GM19324 (cell line): ENCODE results near the gene FAM98C.
"Not testable (repeated sequence)": the region's sequence is repeated elsewhere in the genome, so short reads cannot be mapped to it uniquely, and the experiment has no call there.

Source experiments
- ATAC-seq: cut with Tn5 transposase; IDR thresholded peaks from one replicate; pipeline ENCODE4 v1.9.1; 2021; ENCODE audit warnings: mild to moderate bottlenecking, moderate library complexity; ENCODE audit not compliant: unreplicated experiment, low FRiP score

FAM98C gene

DNA sequence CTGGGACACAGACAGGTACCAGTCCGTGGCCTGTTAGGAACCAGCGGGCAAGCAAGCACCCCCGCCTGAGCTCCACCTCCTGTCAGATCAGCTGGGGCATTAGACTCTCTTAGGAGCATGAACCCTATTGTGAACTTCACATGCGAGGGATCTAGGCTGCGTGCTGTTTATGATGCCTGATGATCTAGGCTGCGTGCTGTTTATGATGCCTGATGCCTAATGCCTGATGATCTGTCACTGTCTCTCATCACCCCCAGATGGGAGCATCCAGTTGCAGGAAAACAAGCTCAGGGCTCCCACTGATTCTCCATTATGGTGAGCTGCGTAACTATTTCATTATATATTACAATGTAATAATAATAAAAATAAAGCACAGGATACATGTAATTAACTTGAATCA, 19.5 kb downstream of the FAM98C start:
- ATAC-seq: no peak

DNA sequence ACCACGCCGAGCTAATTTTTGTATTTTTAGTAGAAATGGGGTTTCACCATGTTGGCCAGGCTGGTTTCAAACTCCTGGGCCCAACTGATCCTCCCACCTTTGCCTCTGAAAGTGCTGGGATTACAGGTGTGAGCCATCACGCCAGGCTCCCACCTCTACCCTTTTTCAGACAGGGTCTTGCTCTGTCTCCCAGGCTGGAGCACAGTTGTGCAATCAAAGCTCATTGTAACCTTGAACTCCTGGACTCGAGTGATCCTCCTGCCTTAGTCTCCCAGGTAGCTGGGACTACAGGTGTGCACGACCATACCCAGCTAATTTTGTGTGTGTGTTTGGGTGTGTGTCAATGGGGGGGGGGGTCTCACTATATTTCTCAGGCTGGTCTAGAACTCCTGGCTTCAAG, 21.4 kb downstream of the FAM98C start:
- no peak for ATAC-seq

DNA sequence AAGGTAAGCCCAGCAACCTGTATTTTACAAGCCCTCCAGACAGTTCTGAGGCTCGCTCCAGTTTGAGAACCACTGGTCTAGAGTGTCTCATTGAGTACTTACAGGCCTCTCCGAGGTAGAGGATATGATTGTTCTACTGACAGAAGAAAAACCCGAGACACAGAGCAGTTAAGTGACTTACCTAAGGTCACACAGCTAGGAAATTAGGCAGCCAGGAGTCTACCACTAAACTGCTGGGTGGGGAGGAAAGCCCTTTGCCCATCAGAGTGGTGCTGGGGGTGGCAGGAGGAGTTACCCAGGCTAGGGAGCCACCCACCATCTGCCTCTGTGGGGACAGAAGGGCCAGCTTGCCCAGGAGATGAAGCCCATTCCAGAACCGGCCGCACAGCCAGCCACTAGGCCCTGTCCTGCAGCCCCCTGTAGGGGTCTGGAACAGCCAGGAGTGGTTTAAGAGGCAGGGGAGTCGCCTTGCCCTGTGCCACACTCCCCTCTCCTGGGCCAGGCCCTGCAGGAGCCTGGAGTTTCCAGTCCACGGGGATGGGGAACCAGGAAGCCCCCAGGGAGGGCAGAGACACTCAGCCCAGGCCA, 22.4 kb downstream of the FAM98C start:
- ATAC-seq: no peak

DNA sequence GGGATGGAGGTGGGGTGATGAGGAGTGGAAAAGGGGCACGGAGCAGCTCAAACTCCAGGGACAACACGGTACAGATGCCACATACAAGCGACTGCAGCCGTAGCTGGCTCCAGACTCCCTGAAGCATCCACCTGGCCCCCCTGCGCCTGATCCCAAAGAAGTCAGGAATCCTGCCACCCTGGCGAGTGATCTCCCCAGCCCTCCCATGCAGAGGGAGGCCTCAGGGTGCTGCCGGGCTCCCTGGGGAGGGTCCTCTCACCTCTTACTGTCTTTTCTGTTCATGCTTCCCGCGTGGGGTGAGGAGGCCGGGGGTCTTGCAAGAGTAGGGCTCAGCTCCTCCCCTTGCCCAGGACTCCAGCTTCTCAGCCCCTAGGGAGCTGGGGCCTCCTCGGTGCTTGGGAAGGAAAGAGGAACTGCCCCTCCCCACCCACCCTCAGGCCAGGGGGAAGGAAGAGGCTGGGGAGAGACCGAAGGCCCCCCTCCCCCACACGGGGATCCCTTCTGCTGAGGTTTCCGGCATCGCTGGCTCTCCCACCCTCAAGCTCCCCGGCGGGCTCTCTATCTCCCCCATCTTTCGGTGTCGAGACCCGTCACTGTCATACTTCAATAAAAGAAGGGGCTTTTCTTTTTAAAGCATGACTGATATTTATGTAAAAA, 23.0 kb downstream of the FAM98C start, which contains the start of gene RASGRP4:
TSS of gene RASGRP4 (minus strand) at position 410 of the 657 bp plus-strand sequence. CDS start at position 282, 128 bp downstream.
- ATAC-seq: no peak

DNA sequence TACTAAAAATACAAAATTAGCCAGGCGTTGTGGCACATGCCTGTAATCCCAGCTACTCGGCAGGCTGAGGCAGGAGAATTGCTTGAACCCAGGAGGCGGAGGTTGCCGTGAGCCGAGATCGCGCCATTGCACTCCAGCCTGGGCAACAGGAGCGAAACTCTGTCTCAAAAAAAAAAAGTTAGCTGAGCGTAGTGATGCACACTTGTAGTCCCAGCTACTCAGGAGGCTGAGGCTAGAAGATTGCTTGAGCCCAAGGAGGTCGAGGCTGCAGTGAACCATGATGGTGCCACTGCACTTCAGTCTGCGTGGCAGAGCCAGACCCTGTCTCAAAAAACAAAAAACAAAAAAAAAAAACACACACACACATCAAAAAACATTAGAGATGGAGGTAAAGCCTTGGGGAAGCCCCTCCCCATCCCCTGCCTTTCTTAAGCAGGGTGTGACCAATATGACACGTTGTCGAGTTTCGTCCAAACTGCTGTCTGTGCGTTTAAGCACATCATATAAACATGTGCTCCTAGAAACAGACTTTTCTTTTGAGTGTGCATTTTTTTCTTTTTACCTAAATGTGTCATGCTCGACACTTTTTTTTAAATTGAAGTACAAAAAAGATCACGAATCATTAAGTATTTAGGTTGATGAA, 24.3 kb downstream of the FAM98C start:
- not testable (repeated sequence) for ATAC-seq

DNA sequence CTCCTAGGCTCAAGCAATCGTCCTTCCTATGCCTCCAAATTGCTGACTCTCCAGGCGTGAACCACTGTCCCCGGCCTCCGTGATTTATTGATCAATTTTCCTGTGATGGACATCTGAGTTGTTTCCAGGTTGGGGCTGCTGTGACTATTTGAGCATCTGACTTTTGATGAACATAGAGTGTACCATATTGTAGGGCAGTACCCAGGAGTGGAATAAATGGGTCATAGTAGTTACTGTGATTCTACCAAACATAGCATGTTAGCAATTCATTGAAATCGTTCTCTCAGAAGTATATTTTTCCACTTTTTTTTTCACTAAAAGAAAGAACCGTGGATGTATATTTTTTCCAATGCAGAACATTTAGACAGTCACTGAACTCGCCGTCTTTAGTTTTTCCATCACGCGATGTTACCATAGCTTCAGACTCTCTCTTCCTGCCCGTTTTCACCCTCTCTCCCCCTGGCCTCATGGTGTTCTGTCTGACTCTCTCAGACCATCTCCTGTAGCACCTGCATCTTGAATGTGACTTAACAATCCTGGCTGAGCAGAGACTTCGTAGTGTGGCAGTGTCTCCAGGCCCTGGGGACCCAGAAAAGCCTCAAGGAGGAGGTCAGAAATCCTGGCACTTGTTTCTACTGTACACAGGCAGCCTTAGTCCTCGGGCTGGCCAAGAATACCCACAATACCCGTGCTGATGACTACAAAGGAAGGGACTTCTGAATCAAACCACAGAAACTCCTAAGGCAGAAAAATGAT, 26.3 kb downstream of the FAM98C start:
- no peak for ATAC-seq

DNA sequence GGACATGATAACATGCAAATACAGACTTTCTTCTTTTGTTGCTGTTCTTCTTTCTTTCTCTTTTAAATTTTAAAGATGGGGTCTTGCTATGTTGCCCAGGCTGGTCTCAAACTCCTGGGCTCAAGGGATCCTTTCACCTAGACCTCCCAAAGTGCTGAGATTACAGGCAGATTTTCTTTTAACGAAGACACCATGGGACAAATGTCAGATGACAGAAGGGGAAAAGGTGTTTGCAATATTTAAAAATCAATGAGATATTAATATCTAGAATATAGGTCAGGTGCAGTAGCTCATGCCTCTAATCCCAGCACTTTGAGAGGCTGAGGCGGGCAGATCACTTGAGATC, 26.9 kb downstream of the FAM98C start:
- ATAC-seq: no peak

DNA sequence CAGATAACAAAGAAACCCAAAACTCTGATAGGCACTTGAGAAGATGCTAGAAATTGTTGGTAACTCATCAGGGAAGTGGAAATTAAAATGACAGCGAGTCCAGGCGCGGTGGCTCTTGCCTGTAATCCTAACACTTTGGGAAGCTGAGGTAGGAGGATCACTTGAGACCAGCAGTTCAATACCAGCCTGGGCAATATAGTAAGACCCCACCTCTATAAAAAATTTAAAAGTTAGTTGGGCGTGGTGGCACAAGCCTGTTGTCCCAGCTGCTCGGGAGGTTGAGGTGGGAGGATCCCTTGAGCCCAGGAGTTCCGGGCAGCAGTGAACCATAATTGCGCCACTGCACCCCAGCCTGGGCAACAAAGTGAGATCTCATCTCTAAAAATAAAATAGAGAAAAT, 28.0 kb downstream of the FAM98C start:
- no peak for ATAC-seq

DNA sequence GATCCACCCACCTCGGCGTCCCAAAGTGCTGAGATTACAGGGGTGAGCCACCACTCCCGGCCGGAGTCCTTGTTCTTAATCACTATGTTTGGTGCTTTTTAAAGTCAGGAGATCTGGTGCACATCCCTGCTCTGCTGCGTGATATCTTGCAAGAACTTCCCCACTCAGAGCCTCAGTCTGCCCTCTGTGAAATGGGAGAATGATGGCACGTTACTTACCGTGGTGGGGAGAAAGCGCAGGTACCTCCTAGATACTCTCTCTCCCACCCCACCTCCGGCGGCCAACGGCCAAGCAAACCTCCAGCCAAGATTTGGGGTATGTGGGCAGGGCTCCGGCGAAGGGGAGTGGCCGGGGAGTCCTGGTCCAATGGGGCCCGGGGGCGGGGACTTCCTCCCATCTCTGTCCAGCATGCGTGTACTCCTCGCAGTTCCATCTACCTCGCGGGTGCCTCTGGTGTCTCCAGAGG, 30.4 kb downstream of the FAM98C start, which contains the start of gene RYR1:
TSS of gene RYR1 (plus strand) at position 424 of the 466 bp plus-strand sequence. CDS start 139 bp downstream, outside the sequence.
- ATAC-seq: no peak

DNA sequence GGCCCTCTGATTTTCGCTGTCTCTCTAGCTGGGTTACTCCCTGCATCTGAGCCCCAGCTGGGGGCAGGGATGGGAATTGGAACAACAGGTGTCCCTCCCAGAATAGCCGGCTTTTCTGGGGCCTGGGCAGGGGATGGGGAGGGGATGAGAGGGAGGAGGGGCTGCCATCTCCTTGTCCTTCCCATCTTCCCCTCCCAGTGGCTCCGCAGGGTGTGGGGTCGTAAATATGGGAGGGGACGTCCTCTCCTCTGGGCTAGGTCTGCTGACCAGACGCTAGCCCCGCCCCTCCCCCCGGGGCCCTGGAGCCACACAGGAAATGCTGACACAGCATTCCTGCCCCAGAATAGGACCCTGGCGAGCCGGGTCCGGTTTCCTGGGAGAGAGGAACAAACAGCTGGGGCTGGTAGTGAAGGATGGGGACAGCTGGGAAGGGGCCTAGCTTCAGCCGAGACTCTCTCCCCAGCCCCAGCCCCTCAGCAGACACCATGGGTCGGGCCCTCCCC, 31.7 kb downstream of the FAM98C start:
- ATAC-seq: no peak

DNA sequence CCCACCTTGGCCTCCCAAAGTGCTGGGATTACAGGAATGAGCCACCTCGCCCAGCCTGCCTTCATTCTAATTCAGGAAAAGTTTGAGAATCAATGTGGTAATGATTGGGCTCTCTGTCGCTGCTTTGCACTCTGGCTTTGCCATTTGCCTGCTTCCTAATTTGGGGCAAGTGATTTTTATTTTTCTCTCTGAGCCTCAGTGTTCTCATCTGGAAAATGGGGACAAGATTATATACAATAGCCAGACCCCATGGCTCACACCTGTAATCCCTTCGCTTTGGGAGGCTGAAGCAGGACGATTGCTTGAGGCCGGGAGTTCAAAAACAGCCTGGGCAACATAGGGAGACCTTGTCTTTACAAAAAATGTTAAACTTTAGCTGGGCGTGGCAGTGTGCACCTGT, 34.4 kb downstream of the FAM98C start:
- ATAC-seq: no peak

DNA sequence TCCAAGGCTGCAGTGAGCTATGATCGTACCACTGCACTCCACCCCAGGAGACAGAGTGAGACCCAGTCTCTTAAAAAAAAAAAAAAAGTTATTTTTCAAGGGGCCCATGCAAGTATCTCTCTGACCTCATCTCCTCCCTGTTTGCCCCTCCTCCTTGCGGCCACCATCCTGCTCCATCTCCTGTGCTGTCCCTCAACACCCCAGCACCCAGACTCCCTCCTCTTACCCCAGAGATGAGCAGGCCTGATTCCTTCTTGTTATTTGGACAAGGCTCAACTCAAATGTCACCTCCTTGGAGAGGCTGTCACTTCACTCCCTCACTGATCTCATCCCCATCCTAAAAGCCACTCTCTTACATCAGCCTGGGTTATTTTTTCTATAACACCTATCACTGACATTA, 35.0 kb downstream of the FAM98C start:
- no peak for ATAC-seq

DNA sequence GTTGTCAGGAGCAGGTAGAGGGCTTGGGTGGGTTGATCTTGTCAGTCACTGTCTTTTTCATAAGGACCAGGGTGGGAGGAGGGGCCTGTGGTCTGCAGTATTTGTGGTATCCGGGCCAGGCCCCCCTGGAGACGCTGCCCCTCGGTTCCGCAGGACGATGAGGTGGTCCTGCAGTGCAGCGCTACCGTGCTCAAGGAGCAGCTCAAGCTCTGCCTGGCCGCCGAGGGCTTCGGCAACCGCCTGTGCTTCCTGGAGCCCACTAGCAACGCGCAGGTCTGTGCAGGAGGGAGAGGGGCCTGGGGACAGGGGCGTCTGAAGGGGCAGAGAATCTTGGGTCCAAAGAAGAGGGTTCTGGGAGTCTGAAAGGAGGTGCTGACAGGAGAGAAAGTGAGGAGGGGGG, 37.7 kb downstream of the FAM98C start:
- no peak for ATAC-seq

DNA sequence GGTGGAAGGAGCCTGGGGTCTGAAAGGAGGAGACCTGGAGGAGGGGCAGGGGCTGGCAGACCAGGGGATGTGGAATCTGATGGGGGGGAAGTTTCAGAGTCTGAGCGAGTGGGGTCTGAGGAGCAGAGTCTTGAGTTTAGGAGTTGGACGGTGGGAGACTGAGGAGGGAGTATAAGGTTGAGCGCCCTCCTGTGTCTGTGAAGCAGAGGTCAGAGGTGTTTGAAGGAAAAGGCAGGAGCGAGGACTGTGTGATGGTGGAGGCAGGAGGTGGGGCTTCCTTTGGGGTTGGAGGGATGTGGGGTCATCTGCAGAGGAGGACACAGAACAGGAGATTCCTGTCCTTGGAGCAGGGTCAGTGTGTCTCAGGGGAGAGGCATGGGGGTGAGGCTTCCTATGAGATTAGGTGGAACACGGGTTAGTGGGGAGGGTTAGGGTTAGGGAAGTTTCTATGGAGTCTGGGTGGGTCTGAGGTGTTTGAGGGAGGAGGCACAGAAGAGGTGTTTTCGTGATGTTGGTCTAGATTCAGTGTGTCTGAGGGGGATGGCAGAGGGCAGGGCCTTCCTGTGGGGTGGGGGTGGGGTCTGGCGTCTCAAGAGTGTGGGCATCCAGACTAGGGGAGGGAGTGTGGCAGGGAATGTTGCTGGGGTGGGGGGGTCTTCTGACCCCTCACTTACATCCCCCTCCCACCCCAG, 38.9 kb downstream of the FAM98C start:
- ATAC-seq: no peak

DNA sequence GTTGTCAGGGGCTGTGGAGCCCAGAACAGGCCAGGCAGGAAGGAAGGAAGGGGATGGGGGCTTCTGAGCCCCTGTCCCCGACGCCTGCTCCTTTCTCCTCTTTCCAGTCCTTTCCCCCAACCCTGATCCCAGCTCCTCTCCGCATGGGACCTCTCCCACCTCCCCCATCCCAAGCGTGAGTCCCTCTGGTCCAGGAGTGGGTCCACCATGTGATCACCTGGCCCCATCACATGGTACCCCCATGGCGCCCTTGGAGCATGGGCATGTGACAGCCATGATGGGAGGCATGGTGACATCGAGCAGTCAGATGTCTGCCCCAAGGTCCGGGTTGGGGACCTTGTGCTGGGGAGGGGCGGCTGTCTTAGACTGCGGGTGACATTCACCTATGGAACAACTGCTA, 39.8 kb downstream of the FAM98C start:
- no peak for ATAC-seq

DNA sequence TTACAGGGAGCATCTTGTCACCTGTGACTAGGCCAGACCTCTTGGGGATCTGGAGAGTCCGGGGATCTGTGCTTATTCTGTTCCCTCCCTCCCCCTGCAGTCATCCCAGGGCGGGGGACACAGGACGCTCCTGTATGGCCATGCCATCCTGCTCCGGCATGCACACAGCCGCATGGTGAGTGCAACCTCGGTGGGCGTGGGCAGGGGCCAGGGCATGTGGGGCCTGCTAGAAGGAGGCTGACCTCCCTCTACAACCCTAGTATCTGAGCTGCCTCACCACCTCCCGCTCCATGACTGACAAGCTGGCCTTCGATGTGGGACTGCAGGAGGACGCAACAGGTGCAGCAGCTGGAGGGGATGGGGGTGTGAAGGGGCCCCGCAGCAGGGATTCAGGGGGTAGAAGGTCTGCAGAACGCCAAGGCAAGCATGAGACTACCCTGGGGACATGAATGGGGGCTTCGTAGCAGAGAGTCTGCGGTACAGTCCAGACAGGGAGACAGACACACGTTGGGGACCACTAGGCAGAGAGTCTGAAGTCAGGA, 40.6 kb downstream of the FAM98C start:
- no peak for ATAC-seq

DNA sequence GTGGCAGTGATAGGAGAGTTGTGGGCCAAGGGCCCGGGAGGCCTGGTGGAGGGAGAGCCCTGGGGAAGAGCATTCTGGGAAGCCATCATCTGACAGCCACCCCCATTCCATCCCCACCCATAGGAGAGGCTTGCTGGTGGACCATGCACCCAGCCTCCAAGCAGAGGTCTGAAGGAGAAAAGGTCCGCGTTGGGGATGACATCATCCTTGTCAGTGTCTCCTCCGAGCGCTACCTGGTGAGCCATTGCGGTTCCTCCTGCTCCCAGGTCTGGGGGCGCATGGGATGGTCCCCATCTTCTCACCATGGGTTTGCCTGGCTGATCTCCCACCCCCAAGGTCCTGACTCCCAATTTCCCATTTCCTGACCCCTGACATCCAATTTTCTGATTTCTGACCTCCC, 41.1 kb downstream of the FAM98C start:
- no peak for ATAC-seq

DNA sequence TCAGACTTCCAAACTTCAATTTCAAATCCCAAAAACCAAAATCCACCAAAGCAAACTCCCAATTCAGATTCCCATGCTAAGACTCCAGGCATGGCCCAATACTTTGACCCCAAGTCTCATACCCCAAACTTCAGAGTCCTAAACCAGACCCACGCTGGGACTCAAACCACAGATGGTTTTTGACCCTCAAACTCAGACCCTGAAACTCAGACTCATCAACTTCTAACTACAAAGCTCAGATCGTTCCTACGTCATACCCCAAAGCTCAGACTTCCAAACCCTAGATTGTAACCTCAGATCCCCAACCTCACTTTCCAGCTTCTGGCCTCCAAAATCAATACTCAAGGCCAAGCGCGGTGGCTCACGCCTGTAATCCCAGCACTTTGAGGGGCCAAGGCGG, 42.5 kb downstream of the FAM98C start:
- ATAC-seq: no peak

DNA sequence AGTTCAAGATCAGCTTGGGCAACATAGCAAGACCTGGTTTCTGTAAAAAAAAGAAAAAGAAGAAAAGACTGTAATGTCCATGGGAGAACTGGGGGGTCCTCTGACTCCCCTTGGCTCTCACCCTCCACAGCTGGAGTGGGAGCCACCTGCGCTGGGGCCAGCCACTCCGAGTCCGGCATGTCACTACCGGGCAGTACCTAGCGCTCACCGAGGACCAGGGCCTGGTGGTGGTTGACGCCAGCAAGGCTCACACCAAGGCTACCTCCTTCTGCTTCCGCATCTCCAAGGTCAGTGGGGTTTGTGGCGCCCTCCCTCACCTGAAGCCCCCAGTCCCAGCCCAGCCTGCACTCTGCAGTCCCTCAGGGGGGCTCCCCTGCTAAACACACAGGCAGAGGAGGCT, 45.3 kb downstream of the FAM98C start:
- no peak for ATAC-seq

DNA sequence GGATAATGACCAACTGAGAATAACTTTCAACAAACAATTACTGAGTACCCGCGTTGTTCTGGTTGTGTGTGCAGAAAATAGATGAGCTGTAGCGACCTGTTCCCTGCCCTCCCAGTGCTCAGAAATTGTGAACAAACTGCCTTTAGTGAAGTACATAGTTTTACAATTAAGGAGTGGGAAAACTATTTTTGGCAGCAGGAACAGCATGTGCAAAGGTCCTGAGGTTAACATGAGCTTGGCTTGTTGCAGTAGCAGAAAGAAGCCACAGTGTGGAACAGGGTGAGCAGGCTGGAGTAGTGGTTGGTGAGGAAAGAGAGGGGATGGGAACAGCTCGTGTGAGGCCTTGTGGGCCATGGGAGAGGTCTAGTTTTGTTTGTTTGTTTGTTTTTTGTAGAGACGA, 46.6 kb downstream of the FAM98C start:
- ATAC-seq: no peak
